NOMO-1 treated with DMSO at 0.1 percent for 48 hours (cell line): ENCODE data around the gene CCNE1.
A peak's percentile ranks its signal among the peaks of the same experiment; 100 is the strongest.
"Not testable (repeated sequence)": the region's sequence is repeated elsewhere in the genome, so short reads cannot be mapped to it uniquely, and the experiment has no call there.

Source experiments
- DNase-seq: peaks from one replicate; lab custom pipeline; 2025; ENCODE audit not compliant: unreplicated experiment; lab: John Stamatoyannopoulos, UW

Gene CCNE1

GRCh38 chr19:29812881-29813275 lies 1.1 kb downstream of the CCNE1 start:
- DNase-seq: no peak

GRCh38 chr19:29813642-29814041 lies 1.9 kb downstream of the CCNE1 start:
- DNase-seq: no peak

- DNase-seq: no peak
Measured at GRCh38 chr19:29815231-29815630, 3.4 kb downstream of the CCNE1 start.

- no peak for DNase-seq
Measured at GRCh38 chr19:29817316-29817715, 5.5 kb downstream of the CCNE1 start.

- DNase-seq: no peak
Measured at GRCh38 chr19:29819300-29819699, 7.5 kb downstream of the CCNE1 start.

- DNase-seq: no peak
Measured at GRCh38 chr19:29819986-29820385, 8.2 kb downstream of the CCNE1 start.

- DNase-seq: no peak
Measured at GRCh38 chr19:29823581-29824330, 12.0 kb downstream of the CCNE1 start.

- DNase-seq: not testable (repeated sequence)
Measured at GRCh38 chr19:29825263-29825662, 13.5 kb downstream of the CCNE1 start.

GRCh38 chr19:29831041-29831548 lies 19.3 kb downstream of the CCNE1 start:
- no peak for DNase-seq

GRCh38 chr19:29831686-29832085 lies 19.9 kb downstream of the CCNE1 start:
- DNase-seq: no peak

GRCh38 chr19:29832801-29833200 lies 21.0 kb downstream of the CCNE1 start:
- DNase-seq: no peak

GRCh38 chr19:29833614-29834261 lies 21.9 kb downstream of the CCNE1 start:
- DNase-seq: no peak

- DNase-seq: peak; percentile 40
Measured at GRCh38 chr19:29834991-29835846, 23.4 kb downstream of the CCNE1 start.

GRCh38 chr19:29836409-29836825 lies 24.6 kb downstream of the CCNE1 start:
- no peak for DNase-seq

- DNase-seq: no peak
Measured at GRCh38 chr19:29837448-29837981, 25.7 kb downstream of the CCNE1 start.

GRCh38 chr19:29837996-29838395 lies 26.2 kb downstream of the CCNE1 start:
- DNase-seq: no peak

GRCh38 chr19:29840066-29840950 lies 28.5 kb downstream of the CCNE1 start:
- no peak for DNase-seq

GRCh38 chr19:29841209-29841558 lies 29.4 kb downstream of the CCNE1 start:
- no peak for DNase-seq

GRCh38 chr19:29841559-29842367 lies 30.0 kb downstream of the CCNE1 start:
- DNase-seq: peak; percentile 3
